AG10803 (cell line): ENCODE results near the gene CRTAC1.

Experiments
- DNase-seq: peaks from one replicate; pipeline ENCODE4 v3.0.0; 2010; ENCODE audit warnings: low read depth
- H3K4me3 ChIP-seq: 2 replicates; pipeline ENCODE4 v1.5.1; 2011; ENCODE audit warnings: mild to moderate bottlenecking, low read length, control low read depth
- TF ChIP-seq, protein P1 (sequence below): conservative IDR thresholded peaks from 2 replicates; pipeline ENCODE4 v1.5.1; 2011; ENCODE audit warnings: mild to moderate bottlenecking, low read length, control low read depth, inconsistent platforms

CRTAC1 gene

GRCh38 chr10:97828721-97829120, 201.7 kb downstream of the CRTAC1 start:
- DNase-seq = no peak
- TF ChIP-seq, protein P1, sequence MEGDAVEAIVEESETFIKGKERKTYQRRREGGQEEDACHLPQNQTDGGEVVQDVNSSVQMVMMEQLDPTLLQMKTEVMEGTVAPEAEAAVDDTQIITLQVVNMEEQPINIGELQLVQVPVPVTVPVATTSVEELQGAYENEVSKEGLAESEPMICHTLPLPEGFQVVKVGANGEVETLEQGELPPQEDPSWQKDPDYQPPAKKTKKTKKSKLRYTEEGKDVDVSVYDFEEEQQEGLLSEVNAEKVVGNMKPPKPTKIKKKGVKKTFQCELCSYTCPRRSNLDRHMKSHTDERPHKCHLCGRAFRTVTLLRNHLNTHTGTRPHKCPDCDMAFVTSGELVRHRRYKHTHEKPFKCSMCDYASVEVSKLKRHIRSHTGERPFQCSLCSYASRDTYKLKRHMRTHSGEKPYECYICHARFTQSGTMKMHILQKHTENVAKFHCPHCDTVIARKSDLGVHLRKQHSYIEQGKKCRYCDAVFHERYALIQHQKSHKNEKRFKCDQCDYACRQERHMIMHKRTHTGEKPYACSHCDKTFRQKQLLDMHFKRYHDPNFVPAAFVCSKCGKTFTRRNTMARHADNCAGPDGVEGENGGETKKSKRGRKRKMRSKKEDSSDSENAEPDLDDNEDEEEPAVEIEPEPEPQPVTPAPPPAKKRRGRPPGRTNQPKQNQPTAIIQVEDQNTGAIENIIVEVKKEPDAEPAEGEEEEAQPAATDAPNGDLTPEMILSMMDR = no peak

GRCh38 chr10:97827702-97828291, 202.6 kb downstream of the CRTAC1 start:
- peak; percentile 42 for DNase-seq
- H3K4me3 ChIP-seq = no peak overlapping the region
- TF ChIP-seq, protein P1 = no peak

More at GRCh38 chr10:97828721-97829120, 201.7 kb downstream of the CRTAC1 start:
- H3K4me3 ChIP-seq = no peak overlapping the region

DNA sequence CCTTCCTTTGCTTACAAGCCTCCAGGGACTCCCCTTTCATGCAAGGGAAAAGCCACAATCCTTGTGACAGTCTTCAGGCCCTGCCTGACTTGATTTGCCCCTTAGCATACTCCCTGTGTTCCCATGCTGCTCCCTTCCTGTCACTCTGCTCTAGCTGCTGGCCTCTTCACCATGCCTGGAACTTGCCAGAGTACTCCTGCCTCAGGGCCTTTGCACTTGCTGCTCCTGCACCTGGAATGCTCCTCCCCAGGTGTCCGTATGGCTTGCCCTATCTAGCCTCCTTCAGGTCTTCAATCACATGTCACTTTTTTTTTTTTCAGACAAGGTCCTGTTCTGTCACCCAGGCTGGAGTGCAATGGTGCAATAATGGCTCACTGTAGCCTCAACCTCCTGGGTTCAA, 203.5 kb downstream of the CRTAC1 start:
- H3K4me3 ChIP-seq = no peak overlapping the region
- TF ChIP-seq, protein P1 = no peak
- no peak for DNase-seq

DNA sequence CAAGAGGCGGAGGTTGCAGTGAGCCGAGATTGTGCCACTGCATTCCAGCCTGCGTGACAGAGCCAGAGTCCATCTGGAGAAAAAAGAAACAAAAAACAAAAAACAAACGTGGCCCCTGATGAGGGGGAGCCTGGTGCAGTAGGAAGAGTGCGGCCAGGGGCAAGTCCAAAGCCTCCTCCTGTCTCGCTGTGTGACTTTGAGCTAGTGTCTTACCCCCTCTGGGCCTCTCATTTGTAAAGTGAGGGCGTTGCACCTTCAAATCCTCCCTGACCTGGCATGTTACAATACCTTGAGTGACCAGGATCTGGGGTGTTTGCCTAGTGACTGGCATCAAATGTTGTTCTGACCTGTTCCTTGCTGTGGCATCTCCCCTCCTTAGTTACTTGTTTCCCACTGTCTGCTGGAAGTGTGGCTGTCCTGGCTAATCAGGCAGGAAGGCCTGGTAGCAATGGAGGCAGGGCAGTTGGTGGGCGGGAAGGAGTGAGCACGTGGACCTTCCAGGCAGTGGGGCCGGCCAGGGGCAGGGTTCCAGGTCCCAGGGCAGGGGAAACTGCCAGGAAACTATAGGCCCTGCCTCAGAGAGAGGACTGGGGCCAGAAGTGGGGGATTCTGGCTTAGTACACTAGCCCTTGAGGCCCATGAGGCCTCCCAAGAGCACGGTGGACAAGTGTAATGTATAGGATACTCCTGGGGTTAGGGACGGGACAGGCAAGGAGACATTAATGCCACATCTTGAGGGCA, 205.2 kb downstream of the CRTAC1 start:
- H3K4me3 ChIP-seq = no peak overlapping the region
- TF ChIP-seq, protein P1 = no peak
- DNase-seq = no peak

- no peak for DNase-seq
- TF ChIP-seq, protein P1 = no peak
- H3K4me3 ChIP-seq = no peak overlapping the region
These were observed 206.7 kb downstream of the CRTAC1 start for GRCh38 chr10:97823734-97824133.

DNA sequence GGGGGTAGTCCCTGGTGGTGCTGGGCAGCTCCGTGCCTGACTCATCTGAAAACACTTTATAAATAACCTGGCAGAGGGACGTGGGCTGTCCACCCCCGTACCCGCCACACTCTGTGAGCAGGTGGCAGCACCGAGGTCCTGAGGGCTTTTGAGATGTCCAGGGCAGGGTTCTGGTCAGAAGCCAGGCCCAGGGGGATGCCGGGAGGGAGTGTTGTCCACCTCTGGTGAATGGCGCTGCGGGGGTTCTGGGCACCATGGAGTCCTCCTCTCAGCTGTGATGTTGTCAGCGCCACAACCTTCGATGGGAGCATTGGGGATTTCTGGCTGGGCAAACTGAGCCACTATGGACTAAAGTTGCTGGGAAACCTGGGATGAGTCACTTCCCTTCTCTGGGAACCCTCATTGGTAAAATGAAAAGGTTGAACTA, 208.1 kb downstream of the CRTAC1 start:
- TF ChIP-seq, protein P1 = no peak
- DNase-seq = no peak
- no peak overlapping the region for H3K4me3 ChIP-seq
